ENCODE results near the gene RBM38. TPM values are rescaled to one million over a fixed set of nuclear protein-coding genes. Genes with fewer than 3 reads are reported as not detected.

Gene RBM38
- total RNA-seq, 1 donor from 2014 or later: 24.1 TPM

- Mint-ChIP-seq H3K27ac (no peak overlapping the region), H3K9me3 (ENCODE audit: low read depth) (no peaks in the 10 kb centered on the region)
- TF ChIP-seq, protein P1, sequence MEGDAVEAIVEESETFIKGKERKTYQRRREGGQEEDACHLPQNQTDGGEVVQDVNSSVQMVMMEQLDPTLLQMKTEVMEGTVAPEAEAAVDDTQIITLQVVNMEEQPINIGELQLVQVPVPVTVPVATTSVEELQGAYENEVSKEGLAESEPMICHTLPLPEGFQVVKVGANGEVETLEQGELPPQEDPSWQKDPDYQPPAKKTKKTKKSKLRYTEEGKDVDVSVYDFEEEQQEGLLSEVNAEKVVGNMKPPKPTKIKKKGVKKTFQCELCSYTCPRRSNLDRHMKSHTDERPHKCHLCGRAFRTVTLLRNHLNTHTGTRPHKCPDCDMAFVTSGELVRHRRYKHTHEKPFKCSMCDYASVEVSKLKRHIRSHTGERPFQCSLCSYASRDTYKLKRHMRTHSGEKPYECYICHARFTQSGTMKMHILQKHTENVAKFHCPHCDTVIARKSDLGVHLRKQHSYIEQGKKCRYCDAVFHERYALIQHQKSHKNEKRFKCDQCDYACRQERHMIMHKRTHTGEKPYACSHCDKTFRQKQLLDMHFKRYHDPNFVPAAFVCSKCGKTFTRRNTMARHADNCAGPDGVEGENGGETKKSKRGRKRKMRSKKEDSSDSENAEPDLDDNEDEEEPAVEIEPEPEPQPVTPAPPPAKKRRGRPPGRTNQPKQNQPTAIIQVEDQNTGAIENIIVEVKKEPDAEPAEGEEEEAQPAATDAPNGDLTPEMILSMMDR (IDR thresholded peaks at IDR 0.05; ENCODE audit: unreplicated experiment): no peak
These were observed 20.4 kb downstream of the RBM38 start for GRCh38 chr20:57411406-57412283.

GRCh38 chr20:57412347-57413029, 21.3 kb downstream of the RBM38 start:
- Mint-ChIP-seq H3K27me3 (peaks cover 3% of the 10 kb centered on the region), H3K4me1 (ENCODE audit: low read depth) (peaks cover 4% of the 10 kb centered on the region), H3K27ac (no peak overlapping the region), H3K4me3 (ENCODE audit: low read depth) (no peak overlapping the region), H3K9me3 (ENCODE audit: low read depth) (no peaks in the 10 kb centered on the region), H3K36me3 (ENCODE audit: insufficient read depth) (peaks cover 1% of the 10 kb centered on the region)
- no peak for DNase-seq (ENCODE audit: low spot score, unreplicated experiment)
- TF ChIP-seq, protein P1 (IDR thresholded peaks at IDR 0.05; ENCODE audit: unreplicated experiment): no peak

More at GRCh38 chr20:57411406-57412283, 20.4 kb downstream of the RBM38 start:
- Mint-ChIP-seq H3K27me3 (peaks cover 3% of the 10 kb centered on the region), H3K4me1 (ENCODE audit: low read depth) (peaks cover 4% of the 10 kb centered on the region), H3K4me3 (ENCODE audit: low read depth) (no peak overlapping the region), H3K36me3 (ENCODE audit: insufficient read depth) (peaks cover 1% of the 10 kb centered on the region)
- no peak for DNase-seq (ENCODE audit: low spot score, unreplicated experiment)

DNA sequence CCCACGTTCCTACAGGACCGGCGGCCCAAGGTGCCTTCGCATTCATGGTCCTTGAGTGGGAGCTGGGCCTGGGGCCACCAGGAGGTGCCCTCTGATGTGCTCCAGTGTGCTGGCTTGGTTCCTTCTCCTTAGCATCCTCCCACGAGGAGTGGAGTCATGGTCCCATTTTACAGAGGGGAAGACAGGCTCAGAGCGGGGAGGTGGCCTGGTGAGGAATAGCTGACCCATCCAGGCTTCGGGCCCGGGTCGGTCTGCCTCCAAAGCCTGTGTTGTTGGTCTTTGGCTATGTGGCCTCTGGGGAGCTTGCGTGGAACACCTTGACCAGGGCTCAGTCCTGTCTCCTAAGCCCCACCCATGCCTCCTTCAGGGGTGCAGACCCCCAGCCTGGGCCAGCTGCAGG, 22.8 kb downstream of the RBM38 start:
- no peak overlapping the region for H3K4me3 Mint-ChIP-seq (ENCODE audit: low read depth)
- H3K9me3 Mint-ChIP-seq (ENCODE audit: low read depth): no peaks in the 10 kb centered on the region
- TF ChIP-seq, protein P1 (IDR thresholded peaks at IDR 0.05; ENCODE audit: unreplicated experiment): no peak
- no peak overlapping the region for H3K27ac Mint-ChIP-seq
- H3K4me1 Mint-ChIP-seq (ENCODE audit: low read depth): peaks cover 4% of the 10 kb centered on the region
- no peak for DNase-seq (ENCODE audit: low spot score, unreplicated experiment)
- no peaks in the 10 kb centered on the region for H3K36me3 Mint-ChIP-seq (ENCODE audit: insufficient read depth)
- peaks cover 3% of the 10 kb centered on the region for H3K27me3 Mint-ChIP-seq

GRCh38 chr20:57414867-57415592, 23.8 kb downstream of the RBM38 start:
- H3K4me3 Mint-ChIP-seq (ENCODE audit: low read depth): no peak overlapping the region
- H3K4me1 Mint-ChIP-seq (ENCODE audit: low read depth): peaks cover under 1% of the 10 kb centered on the region
- H3K36me3 Mint-ChIP-seq (ENCODE audit: insufficient read depth): no peaks in the 10 kb centered on the region
- TF ChIP-seq, protein P1 (IDR thresholded peaks at IDR 0.05; ENCODE audit: unreplicated experiment): no peak
- H3K9me3 Mint-ChIP-seq (ENCODE audit: low read depth): no peaks in the 10 kb centered on the region
- no peak for DNase-seq (ENCODE audit: low spot score, unreplicated experiment)
- H3K27me3 Mint-ChIP-seq: peaks cover 3% of the 10 kb centered on the region
- H3K27ac Mint-ChIP-seq: no peak overlapping the region

- TF ChIP-seq, protein P1 (IDR thresholded peaks at IDR 0.05; ENCODE audit: unreplicated experiment): no peak
- no peaks in the 10 kb centered on the region for H3K9me3 Mint-ChIP-seq (ENCODE audit: low read depth)
- H3K27me3 Mint-ChIP-seq: peaks cover 3% of the 10 kb centered on the region
- no peaks in the 10 kb centered on the region for H3K4me1 Mint-ChIP-seq (ENCODE audit: low read depth)
- no peak overlapping the region for H3K4me3 Mint-ChIP-seq (ENCODE audit: low read depth)
- no peak overlapping the region for H3K27ac Mint-ChIP-seq
- H3K36me3 Mint-ChIP-seq (ENCODE audit: insufficient read depth): no peaks in the 10 kb centered on the region
- DNase-seq (ENCODE audit: low spot score, unreplicated experiment): no peak
These were observed 24.6 kb downstream of the RBM38 start for GRCh38 chr20:57415771-57416170.
